Measurements from ENCODE around the gene GRK2. TPM values are rescaled to one million over a fixed set of nuclear protein-coding genes. Genes with fewer than 3 reads are reported as not detected.

GRK2 gene
- total RNA-seq, 2 experiments from 2014 or later, result 306 to 324 TPM

DNA sequence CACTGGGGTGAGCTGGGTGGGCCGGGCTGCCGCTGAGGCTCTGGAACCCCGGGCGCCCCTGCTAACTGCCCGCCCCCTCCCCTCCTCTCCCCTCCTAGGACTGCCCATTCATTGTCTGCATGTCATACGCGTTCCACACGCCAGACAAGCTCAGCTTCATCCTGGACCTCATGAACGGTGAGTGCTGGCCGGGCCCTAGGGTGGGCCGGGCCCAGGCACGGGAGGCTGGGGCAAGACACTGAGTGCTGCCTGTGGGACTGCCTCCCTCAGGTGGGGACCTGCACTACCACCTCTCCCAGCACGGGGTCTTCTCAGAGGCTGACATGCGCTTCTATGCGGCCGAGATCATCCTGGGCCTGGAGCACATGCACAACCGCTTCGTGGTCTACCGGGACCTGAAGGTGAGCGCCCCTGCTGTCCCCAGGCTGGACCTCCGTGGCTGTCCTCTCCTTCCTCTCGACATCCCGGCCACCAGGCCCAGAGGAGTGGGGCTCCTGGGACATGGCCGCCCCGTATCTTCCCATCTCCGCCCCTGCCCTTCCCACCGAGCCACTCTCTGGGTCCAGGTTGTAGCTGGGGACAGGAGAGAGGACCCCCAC lies 15.4 kb downstream of the GRK2 start:
- peaks cover 71% of the 10 kb centered on the region for H3K4me1 Mint-ChIP-seq
- POLR2A ChIA-PET, result no interaction called here
- DNase-seq, result no peak

DNA sequence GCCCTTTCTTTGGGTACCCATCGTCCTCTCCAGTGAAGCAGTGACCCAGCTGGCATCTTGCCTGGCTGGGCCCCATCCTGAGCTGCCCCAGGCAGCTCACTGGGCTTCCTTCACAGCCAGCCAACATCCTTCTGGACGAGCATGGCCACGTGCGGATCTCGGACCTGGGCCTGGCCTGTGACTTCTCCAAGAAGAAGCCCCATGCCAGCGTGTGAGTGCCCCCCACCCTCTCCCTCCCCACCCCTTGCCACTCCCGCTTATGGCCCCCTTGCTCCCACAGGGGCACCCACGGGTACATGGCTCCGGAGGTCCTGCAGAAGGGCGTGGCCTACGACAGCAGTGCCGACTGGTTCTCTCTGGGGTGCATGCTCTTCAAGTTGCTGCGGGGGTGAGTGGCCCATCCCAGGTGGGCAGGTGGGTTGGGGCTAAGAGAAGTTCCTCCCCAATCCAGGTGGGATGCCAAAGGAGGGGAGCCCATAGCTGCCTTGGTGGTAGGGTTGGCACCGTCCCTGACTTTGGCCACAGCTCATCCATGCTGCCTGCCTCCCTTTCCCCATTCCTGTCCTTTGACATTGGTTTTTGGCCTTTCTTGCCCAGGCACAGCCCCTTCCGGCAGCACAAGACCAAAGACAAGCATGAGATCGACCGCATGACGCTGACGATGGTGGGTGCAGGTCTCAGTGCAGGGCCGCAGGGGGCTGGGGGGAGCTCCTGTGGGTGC lies 16.0 kb downstream of the GRK2 start:
- Mint-ChIP-seq H3K27me3 (no peaks in the 10 kb centered on the region), H3K4me3 (no peak overlapping the region), H3K36me3 (ENCODE audit: low read depth) (peaks cover 65% of the 10 kb centered on the region), H3K27ac (peak overlapping the region; percentile 84), H3K9me3 (no peaks in the 10 kb centered on the region), H3K4me1 (peaks cover 71% of the 10 kb centered on the region)
- POLR2A ChIA-PET, result no interaction called here
- no peak for DNase-seq
- CTCF ChIA-PET, result interaction anchor here (0.7 to 3.9 kb wide), 6 partner anchors 11 to 35 kb away, joined by 3 to 36 read pairs (median 6); no protein-coding TSS in a partner anchor

More for the DNA sequence above, 15.4 kb downstream of the GRK2 start:
- peak overlapping the region; percentile 79 for H3K27ac Mint-ChIP-seq
- CTCF ChIA-PET, result interaction anchor here (1.3 to 3.9 kb wide), 4 partner anchors 10 to 36 kb away, joined by 3 to 36 read pairs (median 9); no protein-coding TSS in a partner anchor
- no peaks in the 10 kb centered on the region for H3K27me3 Mint-ChIP-seq
- no peaks in the 10 kb centered on the region for H3K9me3 Mint-ChIP-seq
- H3K36me3 Mint-ChIP-seq (ENCODE audit: low read depth), result peaks cover 64% of the 10 kb centered on the region
- no peak overlapping the region for H3K4me3 Mint-ChIP-seq

DNA sequence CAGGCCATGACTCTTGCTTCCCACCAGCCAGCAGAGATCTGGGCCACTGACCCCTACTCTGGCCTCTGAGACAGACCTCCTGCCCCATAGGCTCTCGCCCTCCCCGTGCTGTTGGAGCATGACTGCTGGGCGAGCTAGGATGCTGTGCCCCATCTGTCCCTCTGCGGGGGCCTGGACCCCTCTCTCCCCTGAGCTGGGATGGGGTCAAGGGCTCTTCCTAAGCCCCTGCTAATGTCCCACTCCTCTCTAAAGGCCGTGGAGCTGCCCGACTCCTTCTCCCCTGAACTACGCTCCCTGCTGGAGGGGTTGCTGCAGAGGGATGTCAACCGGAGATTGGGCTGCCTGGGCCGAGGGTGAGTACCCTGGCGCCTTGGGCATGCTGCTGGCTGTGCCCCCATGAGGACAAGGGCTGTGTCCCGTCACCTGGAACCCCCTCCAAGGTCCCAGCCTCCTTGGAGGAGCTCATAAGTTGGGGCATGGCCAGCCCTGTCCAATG lies 16.7 kb downstream of the GRK2 start:
- CTCF ChIA-PET, result interaction anchor here (0.7 to 3.9 kb wide), 6 partner anchors 12 to 35 kb away, joined by 3 to 36 read pairs (median 6); no protein-coding TSS in a partner anchor
- H3K9me3 Mint-ChIP-seq, result no peaks in the 10 kb centered on the region
- H3K4me1 Mint-ChIP-seq, result peaks cover 71% of the 10 kb centered on the region

DNA sequence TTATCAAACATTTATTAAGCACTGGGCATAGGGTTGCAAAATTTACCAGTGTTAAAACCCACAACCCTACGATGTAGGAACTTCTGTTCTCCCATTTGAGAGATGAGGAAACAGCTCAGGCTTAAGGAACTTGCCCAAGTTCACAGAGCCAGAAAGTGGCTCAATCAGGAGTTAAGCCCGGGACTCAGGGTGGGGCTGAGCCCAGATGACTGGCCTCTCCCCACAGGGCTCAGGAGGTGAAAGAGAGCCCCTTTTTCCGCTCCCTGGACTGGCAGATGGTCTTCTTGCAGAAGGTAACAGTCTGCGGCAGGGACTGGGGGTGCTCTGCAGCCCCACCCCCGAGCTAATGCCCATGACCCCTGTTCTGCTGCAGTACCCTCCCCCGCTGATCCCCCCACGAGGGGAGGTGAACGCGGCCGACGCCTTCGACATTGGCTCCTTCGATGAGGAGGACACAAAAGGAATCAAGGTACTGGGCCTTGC lies 17.2 kb downstream of the GRK2 start:
- peak overlapping the region; percentile 19 for H3K27ac Mint-ChIP-seq
- peaks cover 69% of the 10 kb centered on the region for H3K4me1 Mint-ChIP-seq

More for the DNA sequence above, 16.7 kb downstream of the GRK2 start:
- Mint-ChIP-seq H3K27me3 (no peaks in the 10 kb centered on the region), H3K36me3 (ENCODE audit: low read depth) (peaks cover 65% of the 10 kb centered on the region), H3K27ac (no peak overlapping the region), H3K4me3 (no peak overlapping the region)
- POLR2A ChIA-PET, result no interaction called here
- DNase-seq, result no peak

DNA sequence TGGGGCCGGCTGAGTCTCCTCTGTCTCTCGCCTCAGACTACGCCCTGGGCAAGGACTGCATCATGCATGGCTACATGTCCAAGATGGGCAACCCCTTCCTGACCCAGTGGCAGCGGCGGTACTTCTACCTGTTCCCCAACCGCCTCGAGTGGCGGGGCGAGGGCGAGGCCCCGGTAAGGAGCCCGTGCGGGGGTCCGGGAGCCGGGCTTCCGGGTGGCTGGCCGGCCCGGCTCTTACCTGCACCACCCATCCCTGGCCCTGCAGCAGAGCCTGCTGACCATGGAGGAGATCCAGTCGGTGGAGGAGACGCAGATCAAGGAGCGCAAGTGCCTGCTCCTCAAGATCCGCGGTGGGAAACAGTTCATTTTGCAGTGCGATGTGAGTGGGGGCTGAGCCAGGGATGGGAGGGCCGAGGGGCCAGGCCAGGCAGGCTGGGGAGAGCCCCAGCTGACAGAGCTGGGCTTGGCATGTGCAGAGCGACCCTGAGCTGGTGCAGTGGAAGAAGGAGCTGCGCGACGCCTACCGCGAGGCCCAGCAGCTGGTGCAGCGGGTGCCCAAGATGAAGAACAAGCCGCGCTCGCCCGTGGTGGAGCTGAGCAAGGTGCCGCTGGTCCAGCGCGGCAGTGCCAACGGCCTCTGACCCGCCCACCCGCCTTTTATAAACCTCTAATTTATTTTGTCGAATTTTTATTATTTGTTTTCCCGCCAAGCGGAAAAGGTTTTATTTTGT lies 18.7 kb downstream of the GRK2 start:
- Mint-ChIP-seq H3K4me1 (peaks cover 58% of the 10 kb centered on the region), H3K36me3 (ENCODE audit: low read depth) (peaks cover 53% of the 10 kb centered on the region), H3K27ac (peak overlapping the region; percentile 64), H3K4me3 (no peak overlapping the region), H3K27me3 (no peaks in the 10 kb centered on the region), H3K9me3 (no peaks in the 10 kb centered on the region)
- ChIA-PET POLR2A (no interaction called here), CTCF (interaction anchor here (3.9 kb wide), 1 partner anchor 14 kb away, joined by 36 read pairs; no protein-coding TSS in a partner anchor)
- DNase-seq, result no peak

More for the DNA sequence above, 17.2 kb downstream of the GRK2 start:
- Mint-ChIP-seq H3K27me3 (no peaks in the 10 kb centered on the region), H3K36me3 (ENCODE audit: low read depth) (peaks cover 63% of the 10 kb centered on the region), H3K4me3 (no peak overlapping the region), H3K9me3 (no peaks in the 10 kb centered on the region)
- ChIA-PET POLR2A (no interaction called here), CTCF (interaction anchor here (0.7 to 3.9 kb wide), 5 partner anchors 12 to 34 kb away, joined by 3 to 36 read pairs (median 8); no protein-coding TSS in a partner anchor)
- DNase-seq, result no peak

DNA sequence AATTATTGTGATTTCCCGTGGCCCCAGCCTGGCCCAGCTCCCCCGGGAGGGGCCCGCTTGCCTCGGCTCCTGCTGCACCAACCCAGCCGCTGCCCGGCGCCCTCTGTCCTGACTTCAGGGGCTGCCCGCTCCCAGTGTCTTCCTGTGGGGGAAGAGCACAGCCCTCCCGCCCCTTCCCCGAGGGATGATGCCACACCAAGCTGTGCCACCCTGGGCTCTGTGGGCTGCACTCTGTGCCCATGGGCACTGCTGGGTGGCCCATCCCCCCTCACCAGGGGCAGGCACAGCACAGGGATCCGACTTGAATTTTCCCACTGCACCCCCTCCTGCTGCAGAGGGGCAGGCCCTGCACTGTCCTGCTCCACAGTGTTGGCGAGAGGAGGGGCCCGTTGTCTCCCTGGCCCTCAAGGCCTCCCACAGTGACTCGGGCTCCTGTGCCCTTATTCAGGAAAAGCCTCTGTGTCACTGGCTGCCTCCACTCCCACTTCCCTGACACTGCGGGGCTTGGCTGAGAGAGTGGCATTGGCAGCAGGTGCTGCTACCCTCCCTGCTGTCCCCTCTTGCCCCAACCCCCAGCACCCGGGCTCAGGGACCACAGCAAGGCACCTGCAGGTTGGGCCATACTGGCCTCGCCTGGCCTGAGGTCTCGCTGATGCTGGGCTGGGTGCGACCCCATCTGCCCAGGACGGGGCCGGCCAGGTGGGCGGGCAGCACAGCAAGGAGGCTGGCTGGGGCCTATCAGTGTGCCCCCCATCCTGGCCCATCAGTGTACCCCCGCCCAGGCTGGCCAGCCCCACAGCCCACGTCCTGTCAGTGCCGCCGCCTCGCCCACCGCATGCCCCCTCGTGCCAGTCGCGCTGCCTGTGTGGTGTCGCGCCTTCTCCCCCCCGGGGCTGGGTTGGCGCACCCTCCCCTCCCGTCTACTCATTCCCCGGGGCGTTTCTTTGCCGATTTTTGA lies 19.5 kb downstream of the GRK2 start:
- Mint-ChIP-seq H3K9me3 (no peaks in the 10 kb centered on the region), H3K4me1 (peaks cover 59% of the 10 kb centered on the region), H3K36me3 (ENCODE audit: low read depth) (peaks cover 51% of the 10 kb centered on the region), H3K4me3 (peak overlapping the region; percentile 73), H3K27me3 (no peaks in the 10 kb centered on the region), H3K27ac (peak overlapping the region; percentile 98)
- CTCF ChIA-PET, result interaction anchor here (1.3 to 6.1 kb wide), 3 partner anchors 8 to 31 kb away, joined by 5 to 41 read pairs (median 15); no protein-coding TSS in a partner anchor
- no peak for DNase-seq
- POLR2A ChIA-PET, result no interaction called here

DNA sequence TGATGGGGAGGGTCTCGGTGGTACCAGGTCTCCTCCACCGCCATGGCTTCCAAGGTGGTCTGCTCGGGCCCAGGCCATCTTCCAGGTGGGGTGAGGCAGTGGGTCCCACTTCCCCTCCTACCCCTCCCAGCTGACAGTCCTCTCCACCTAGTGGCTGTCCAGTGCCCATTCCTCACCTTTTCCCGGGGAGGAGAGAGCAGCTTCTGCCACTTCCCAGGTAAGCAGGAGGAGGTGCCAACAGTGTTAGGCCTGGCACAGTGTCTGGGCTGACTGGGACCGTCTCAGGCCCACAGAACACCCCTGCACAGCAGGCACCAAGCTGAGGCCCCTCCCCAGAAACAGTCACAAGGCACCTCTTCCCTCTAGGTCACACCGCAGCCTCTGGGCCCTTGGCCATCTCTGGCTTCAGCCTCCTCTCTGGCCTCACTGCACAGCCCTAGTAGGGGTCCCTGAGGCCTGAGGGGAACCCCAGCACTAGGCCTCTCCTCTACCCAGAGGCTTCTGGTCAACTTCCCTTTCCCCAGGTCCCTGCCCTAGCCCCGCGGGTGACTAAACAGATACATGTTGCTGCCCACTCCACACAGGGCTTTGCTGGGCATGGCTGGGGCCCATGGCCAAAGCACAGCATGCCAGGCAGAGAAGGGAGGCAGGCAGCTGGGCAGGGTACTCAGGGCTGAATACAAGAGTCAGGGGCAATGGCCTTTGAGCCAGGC lies 20.5 kb downstream of the GRK2 start:
- ChIA-PET POLR2A (interaction anchor here (0.7 to 2.0 kb wide), 3 partner anchors 9 to 153 kb away, joined by 4 to 10 read pairs (median 7); no protein-coding TSS in a partner anchor), CTCF (interaction anchor here (1.0 to 6.1 kb wide), 6 partner anchors 9 to 90 kb away, joined by 3 to 41 read pairs (median 4); partner anchors contain the start of gene SSH3)
- Mint-ChIP-seq H3K27me3 (no peaks in the 10 kb centered on the region), H3K36me3 (ENCODE audit: low read depth) (peaks cover 57% of the 10 kb centered on the region), H3K27ac (peak overlapping the region; percentile 98), H3K9me3 (no peaks in the 10 kb centered on the region), H3K4me1 (peaks cover 66% of the 10 kb centered on the region), H3K4me3 (peak overlapping the region; percentile 73)
- DNase-seq, result peak; percentile 29

DNA sequence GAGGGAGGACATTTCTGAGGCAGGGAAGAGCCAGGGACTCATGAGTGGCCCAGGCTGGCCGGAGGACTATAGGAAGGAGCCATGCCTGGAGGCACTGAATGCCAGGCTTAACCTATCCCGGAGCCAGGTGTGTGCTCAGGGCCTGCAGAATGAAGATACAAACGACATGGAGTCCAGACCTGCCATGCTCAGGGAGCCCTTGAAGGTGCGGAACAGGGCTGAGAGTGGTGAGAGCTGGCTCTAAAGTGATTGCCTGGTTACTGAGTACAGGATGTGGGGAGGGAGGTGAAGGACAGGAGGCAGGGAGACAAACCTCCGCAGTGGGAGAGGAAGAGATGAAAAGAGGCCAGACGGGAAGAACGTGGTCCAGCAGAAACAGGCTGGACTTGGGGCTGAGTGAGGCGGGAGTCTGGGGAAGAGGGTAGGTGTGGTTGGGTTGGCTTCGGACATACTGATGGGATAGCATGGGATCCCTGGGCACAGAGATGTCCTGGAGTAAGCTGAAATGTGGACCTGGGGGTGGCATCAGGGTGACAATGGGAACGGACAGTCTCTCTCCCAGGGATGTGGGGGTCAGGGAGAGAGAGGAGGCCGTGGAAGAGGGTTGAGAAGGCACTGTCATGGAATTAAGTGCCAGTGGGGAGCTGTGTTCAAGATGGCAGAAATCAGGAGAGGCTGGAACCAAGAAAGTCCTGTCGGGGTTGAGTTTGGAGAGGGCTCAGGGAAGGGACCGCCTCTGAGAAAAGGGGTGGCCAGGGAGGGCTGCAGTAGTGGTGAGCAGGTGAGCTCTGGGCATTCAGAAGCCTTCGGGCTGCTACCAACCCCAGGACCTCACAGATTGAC lies 21.3 kb downstream of the GRK2 start:
- DNase-seq, result peak; percentile 69
- ChIA-PET POLR2A (interaction anchor here (0.7 to 2.5 kb wide), 5 partner anchors 10 to 152 kb away, joined by 3 to 10 read pairs (median 7); partner anchors contain the start of gene GRK2), CTCF (interaction anchor here (0.8 to 6.1 kb wide), 17 partner anchors 10 to 114 kb away, joined by 3 to 41 read pairs (median 5); partner anchors contain the start of genes PPP1CA and SSH3)
- Mint-ChIP-seq H3K4me1 (peaks cover 68% of the 10 kb centered on the region), H3K4me3 (peak overlapping the region; percentile 73), H3K36me3 (ENCODE audit: low read depth) (peaks cover 56% of the 10 kb centered on the region), H3K27ac (peak overlapping the region; percentile 98), H3K9me3 (no peaks in the 10 kb centered on the region), H3K27me3 (no peaks in the 10 kb centered on the region)

DNA sequence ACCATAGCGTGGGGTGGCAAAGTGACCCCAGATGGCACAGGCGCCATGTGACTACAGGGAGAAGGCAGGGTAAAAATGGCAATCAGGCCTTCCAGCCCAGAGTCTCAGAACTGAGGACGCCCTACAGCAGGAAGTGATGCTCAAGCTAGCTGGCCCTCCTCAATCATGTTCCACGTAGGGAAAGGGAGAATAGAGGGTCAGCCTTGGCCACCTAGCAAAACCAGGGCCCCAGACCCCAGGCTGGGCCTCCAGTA lies 21.9 kb downstream of the GRK2 start:
- Mint-ChIP-seq H3K27me3 (no peaks in the 10 kb centered on the region), H3K36me3 (ENCODE audit: low read depth) (peaks cover 57% of the 10 kb centered on the region), H3K4me1 (peaks cover 72% of the 10 kb centered on the region), H3K9me3 (no peaks in the 10 kb centered on the region), H3K27ac (peak overlapping the region; percentile 98), H3K4me3 (peak overlapping the region; percentile 73)
- DNase-seq, result no peak
- CTCF ChIA-PET, result interaction anchor here (0.8 to 6.1 kb wide), 16 partner anchors 10 to 113 kb away, joined by 3 to 41 read pairs (median 4); partner anchors contain the start of genes PPP1CA and SSH3
- POLR2A ChIA-PET, result interaction anchor here (0.8 to 2.5 kb wide), 5 partner anchors 11 to 116 kb away, joined by 3 to 10 read pairs (median 7); partner anchors contain the start of genes GRK2 and TBC1D10C

DNA sequence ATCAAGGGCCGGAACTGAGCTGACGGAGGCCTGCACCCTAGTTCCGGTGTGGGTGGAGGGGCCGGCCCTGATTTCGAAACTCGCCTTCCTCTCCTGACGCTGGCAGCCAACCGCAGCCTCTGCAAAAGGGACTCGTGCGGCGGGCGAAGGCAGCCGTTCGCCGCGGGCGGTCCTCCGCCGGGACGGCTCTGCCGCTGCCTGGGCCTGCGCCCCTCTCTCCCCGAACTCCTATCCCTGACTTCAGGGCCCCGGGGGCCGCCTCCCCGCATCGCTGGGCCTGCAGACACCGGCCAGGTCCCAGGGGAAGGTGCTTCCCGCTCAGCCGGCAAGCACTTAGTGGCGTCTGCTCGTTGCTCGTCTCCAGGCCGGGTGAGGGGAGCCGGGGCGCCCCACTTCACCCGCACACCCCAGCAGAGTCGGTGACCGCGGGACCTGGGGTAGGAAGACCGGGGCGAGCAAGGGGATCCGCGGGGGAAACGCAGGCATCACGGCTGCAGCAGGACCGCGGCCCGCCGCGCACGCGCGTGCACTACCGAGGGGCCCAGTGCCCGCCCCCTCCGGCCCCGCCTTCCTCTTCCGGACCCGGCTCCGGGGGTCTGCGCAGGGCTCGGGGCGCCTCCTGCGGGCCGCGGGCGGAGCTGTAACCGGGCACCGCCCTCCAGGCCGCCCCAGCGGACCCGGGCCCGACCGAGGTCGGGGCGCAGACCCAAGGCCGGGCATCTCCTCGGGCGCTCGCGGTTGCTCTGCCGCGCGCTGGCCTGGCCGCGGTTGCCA lies 22.4 kb downstream of the GRK2 start:
- ChIA-PET POLR2A (interaction anchor here (0.8 to 2.5 kb wide), 5 partner anchors 11 to 115 kb away, joined by 3 to 10 read pairs (median 7); partner anchors contain the start of genes GRK2 and TBC1D10C), CTCF (interaction anchor here (0.7 to 6.1 kb wide), 16 partner anchors 10 to 113 kb away, joined by 3 to 41 read pairs (median 5); partner anchors contain the start of genes PPP1CA and SSH3)
- Mint-ChIP-seq H3K4me1 (peaks cover 72% of the 10 kb centered on the region), H3K9me3 (no peaks in the 10 kb centered on the region), H3K36me3 (ENCODE audit: low read depth) (peaks cover 60% of the 10 kb centered on the region), H3K27ac (peak overlapping the region; percentile 98), H3K4me3 (peak overlapping the region; percentile 73), H3K27me3 (no peaks in the 10 kb centered on the region)
- DNase-seq, result peak; percentile 92
